Measurements from ENCODE around the gene IFNAR1. TPM values are rescaled to one million over a fixed set of nuclear protein-coding genes. Genes with fewer than 3 reads are reported as not detected.

Gene IFNAR1
- total and polyA plus RNA-seq, 2 of the 4 experiments (the other 2 are of a cell fraction), result 7.8 to 9.9 TPM

DNA sequence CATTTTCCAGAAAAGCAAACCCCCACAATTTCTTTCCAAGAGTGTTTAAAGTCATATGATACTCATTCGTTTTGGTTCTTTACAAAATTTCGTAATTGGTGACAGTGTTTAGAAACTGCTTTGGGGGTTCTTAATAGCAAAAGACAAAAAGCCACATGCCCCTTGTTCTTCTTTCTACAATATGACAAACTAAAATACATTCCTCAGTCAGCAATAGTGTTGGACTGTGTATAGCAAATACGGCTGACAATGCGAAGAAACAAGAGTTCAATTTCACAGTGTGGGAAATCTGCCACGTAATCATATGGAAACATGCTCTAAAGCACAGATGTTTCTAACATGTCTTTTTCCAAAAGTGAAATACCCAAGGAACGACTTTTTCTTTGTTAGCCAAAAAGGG, 7.6 kb upstream of the IFNAR1 start:
- ATAC-seq (ENCODE audit: low read depth) (no peak), DNase-seq (peak; percentile 18)
- dilution Hi-C loops (cut with HindIII; ENCODE audit: low sequenced_read_pairs, unreplicated experiment), result no loop called here
- no peak overlapping the region for H4K91ac ChIP-seq (ENCODE audit: insufficient read depth, low read depth, low read length)
- no TSS peak for BruUV-seq (replicated peaks)
- no peak overlapping the region for H2AK9ac ChIP-seq (replicated peaks; ENCODE audit: low read depth, low read length, poor library complexity)
- H4K8ac ChIP-seq (ENCODE audit: low read depth in 2 of 2, low read length in 2 of 2), result 0 out of 4 replicates have a peak overlapping the region, but pooled peaks of 1 of the 2 experiments have one; percentile 23
- no peak overlapping the region for H2BK20ac ChIP-seq (ENCODE audit: low read depth, low read length)
- no CpG with 5 or more reads among the region's 6 CpGs for WGBS, 2 experiments (ENCODE audit: extremely low coverage in 2 of 2, insufficient read length in 1 of 2)
- H2BK15ac ChIP-seq (ENCODE audit: low read depth, low read length), result no peak overlapping the region
- no peak overlapping the region for H3K18ac ChIP-seq (ENCODE audit: low read depth, low read length)
- no peak overlapping the region for H3K14ac ChIP-seq (replicated peaks; ENCODE audit: low read depth, low read length)
- H3K9me1 ChIP-seq (ENCODE audit: insufficient read depth, low read length), result no peaks in the 10 kb centered on the region
- H4K5ac ChIP-seq (ENCODE audit: low read depth, low read length), result no peak overlapping the region
- no peak overlapping the region for H2BK120ac ChIP-seq (ENCODE audit: low read depth, low read length)
- H3K4me1 ChIP-seq (ENCODE audit: control insufficient read depth, insufficient read depth, low read length), result no peaks in the 10 kb centered on the region
- no peak overlapping the region for H2AK5ac ChIP-seq (ENCODE audit: low read depth, low read length)
- H2BK5ac ChIP-seq (ENCODE audit: low read depth, low read length, poor library complexity, severe bottlenecking), result no peak overlapping the region
- H3K4me2 ChIP-seq (ENCODE audit: low read depth, low read length), result peak overlapping the region; percentile 77; the same call in 1 of the 2 replicates
- peaks cover 8% of the 10 kb centered on the region for H3K27me3 ChIP-seq (ENCODE audit: control insufficient read depth, insufficient read depth, low read length)
- H3K56ac ChIP-seq (ENCODE audit: extremely low read depth, insufficient read depth, low read length), result no peak overlapping the region
- H2AFZ ChIP-seq (replicated peaks; ENCODE audit: low read length, poor library complexity), result no peak overlapping the region
- intact Hi-C loops (cut with micrococcal nuclease), result no loop called here
- H3K4me3 ChIP-seq (ENCODE audit: insufficient read depth, low read depth, low read length), result no peak overlapping the region
- TF ChIP-seq MAFK (IDR thresholded peaks at IDR 0.05; ENCODE audit: low read depth, low read length), result 0 out of 2 replicates have a peak, but pooled peaks have one; percentile 19
- no peak for TF ChIP-seq CHD1 (IDR thresholded peaks at IDR 0.05; ENCODE audit: low read depth, low read length)
- TF ChIP-seq SMC3 (IDR thresholded peaks at IDR 0.05; ENCODE audit: low read depth, low read length), result no peak
- no peaks in the 10 kb centered on the region for H4K20me1 ChIP-seq (ENCODE audit: insufficient read depth, low read length)
- no peaks in the 10 kb centered on the region for H3K36me3 ChIP-seq (ENCODE audit: control insufficient read depth, insufficient read depth, low read length)
- ChIA-PET POLR2A (ENCODE audit: unreplicated experiment) (no interaction called here), CTCF (no interaction called here)
- peaks cover 1% of the 10 kb centered on the region; the same call in 1 of the 2 replicates for H3K9me3 ChIP-seq (ENCODE audit: control insufficient read depth, insufficient read depth, low read length)
- H3K23ac ChIP-seq (ENCODE audit: low read depth, low read length), result no peak overlapping the region
- H3K4ac ChIP-seq (ENCODE audit: low read depth, low read length), result no peak overlapping the region
- H3K9ac ChIP-seq (ENCODE audit: low read depth, low read length), result no peak overlapping the region
- no peak overlapping the region for H3K27ac ChIP-seq (ENCODE audit: insufficient read depth, low read length)
- no peaks in the 10 kb centered on the region for H3K79me1 ChIP-seq (ENCODE audit: low read depth in 1 of 2, low read length in 2 of 2)
- in situ Hi-C loops (cut with MboI; ENCODE audit: low sequenced_read_pairs), result no loop called here

Measured in IMR-90 (cell line).